ENCODE data around the gene RAB44. TPM values are rescaled to one million over a fixed set of nuclear protein-coding genes. Genes with fewer than 3 reads are reported as not detected.

Gene RAB44
- total and polyA plus RNA-seq, 2 donors (not counting 1 experiment from before 2014, with no cell fraction given): 0.15 to 0.16 TPM

- Histone ChIP-seq H3K36me3 (replicated peaks in 1 of 2; ENCODE audit: control extremely low read depth in 1 of 2, control insufficient read depth in 1 of 2, extremely low read depth in 1 of 2, insufficient read depth in 2 of 2, low read length in 1 of 2) (peaks cover 0 to 44% of the 10 kb centered on the region in 2 experiments), H4K20me1 (ENCODE audit: control insufficient read depth, insufficient read depth, low read length, poor library complexity, severe bottlenecking) (no peaks in the 10 kb centered on the region), H3K27ac (ENCODE audit: low read length in 2 of 2) (peak overlapping the region; percentile 91 to 95), H2AFZ (ENCODE audit: insufficient read depth, low read depth, low read length, poor library complexity, severe bottlenecking) (no peak overlapping the region), H3K9ac (ENCODE audit: low read length) (peak overlapping the region; percentile 79), H3K79me2 (ENCODE audit: control insufficient read depth, insufficient read depth, low read length) (peaks cover 36% of the 10 kb centered on the region), H3K4me2 (replicated peaks; ENCODE audit: low read depth, low read length, poor library complexity, severe bottlenecking) (peak overlapping the region; percentile 89), H3K4me3 (ENCODE audit: control extremely low read depth in 1 of 5, extremely low read depth in 1 of 5, insufficient read depth in 1 of 5, low read depth in 2 of 5, low read length in 4 of 5) (peak overlapping the region; percentile 30 to 91 (median 54)), H3K4me1 (ENCODE audit: control insufficient read depth in 2 of 2, insufficient read depth in 2 of 2, low read length in 2 of 2) (peaks cover 81 to 94% of the 10 kb centered on the region in 2 donors), H3K9me3 (ENCODE audit: control extremely low read depth in 1 of 3, control insufficient read depth in 2 of 3, insufficient read depth in 1 of 3, low read length in 2 of 3) (peaks cover 0 to 7% (median 0%) of the 10 kb centered on the region in 3 donors), H3K27me3 (replicated peaks in 1 of 4; ENCODE audit: control extremely low read depth in 1 of 4, control insufficient read depth in 3 of 4, insufficient read depth in 4 of 4, low read length in 3 of 4) (no peaks in the 10 kb centered on the region)
- DNase-seq (peak; percentile 89), ATAC-seq (ENCODE audit: low read depth) (peak; percentile 48)
- intact Hi-C loops (cut with micrococcal nuclease): loop anchor here (5.0 kb wide), 2 partner anchors 208 to 252 kb away; partner anchors contain the start of genes FGD2 and STK38
- peak overlapping the region; percentile 85 for H3K27ac Mint-ChIP-seq
- ChIA-PET CTCF (interaction anchor here (0.6 to 9.5 kb wide), 18 partner anchors 10 to 434 kb away, joined by 3 to 215 read pairs (median 4); partner anchors contain the start of gene CDKN1A), POLR2A (interaction anchor here (0.7 to 3.2 kb wide), 9 partner anchors 11 to 157 kb away, joined by 3 to 28 read pairs (median 4); partner anchors contain the start of gene CDKN1A)
- WGBS (ENCODE audit: insufficient coverage): 21% methylated on average over 17 of the region's 19 CpGs
- H3K4me3 Mint-ChIP-seq: peak overlapping the region; percentile 86
- H3K27me3 Mint-ChIP-seq: no peaks in the 10 kb centered on the region
- TF ChIP-seq CTCF (IDR thresholded peaks at IDR 0.05) (no peak), EZH2 (IDR thresholded peaks at IDR 0.05; ENCODE audit: borderline replicate concordance, insufficient read depth, low read depth, low read length, poor library complexity, severe bottlenecking) (no peak)
- H3K4me1 Mint-ChIP-seq: peaks cover 88% of the 10 kb centered on the region
- H3K9me3 Mint-ChIP-seq (ENCODE audit: insufficient read depth): no peaks in the 10 kb centered on the region
These were observed 58.1 kb downstream of the RAB44 start for GRCh38 chr6:36755435-36756348.
